B cell (primary cell): Measurements from ENCODE around the gene AANAT. TPM values are rescaled to one million over a fixed set of nuclear protein-coding genes. Genes with fewer than 3 reads are reported as not detected.

Experiments used
- ATAC-seq: fragments of 200-7000 bp; cut with Tn5 transposase; one replicate; pipeline ENCODE4 v1.10.0; 2021; ENCODE audit warnings: low read depth, mild to moderate bottlenecking, moderate number of reproducible peaks, moderate library complexity
- CTCF ChIA-PET: fragments of 350-600 bp; sonication (Branson Sonifier 250); formaldehyde crosslinking; loops from one replicate; lab custom pipeline; 2021; ENCODE audit warnings: antibody characterized with exemption, inconsistent platforms; lab: Charles Lee
- POLR2A ChIA-PET: fragments of 350-600 bp; sonication (Branson Sonifier 250); formaldehyde crosslinking; loops from one replicate; lab custom pipeline; 2021; ENCODE audit warnings: antibody characterized with exemption; lab: Charles Lee
- DNase-seq: peaks from one replicate; pipeline ENCODE4 v3.0.0; 2013
- H2AFZ ChIP-seq: 2 replicates; pipeline ENCODE4 v1.6.1; 2012; ENCODE audit warnings: mild to moderate bottlenecking, low read depth, low read length; ENCODE audit not compliant: insufficient read depth, poor library complexity, severe bottlenecking
- H3K27ac ChIP-seq, 2 donors: 1 replicate in 1 of 2; 2 replicates in 1 of 2; pipeline ENCODE4 v1.5.1; 2012 to 2013; ENCODE audit warnings: low read length in 2 of 2, mild to moderate bottlenecking in 2 of 2, moderate library complexity in 1 of 2
- H3K27me3 ChIP-seq, 4 experiments: fragments of 200-600 bp in 1 of 4; sonication (generic) in 1 of 4; replicated peaks in 1 of 4; 1 replicate in 2 of 4; 2 replicates in 2 of 4; pipeline versions ENCODE4 v1.6.1 to v1.7.0; 2013 to 2016; ENCODE audit warnings: low read length in 3 of 4, mild to moderate bottlenecking in 2 of 4, mixed read lengths in 1 of 4, moderate library complexity in 1 of 4; ENCODE audit not compliant: insufficient read depth in 4 of 4, control insufficient read depth in 3 of 4; ENCODE audit errors: control extremely low read depth in 1 of 4
- H3K36me3 ChIP-seq, 2 experiments: replicated peaks in 1 of 2; 1 replicate in 1 of 2; 2 replicates in 1 of 2; pipeline versions ENCODE4 v1.6.1 to v1.7.1; 2013; ENCODE audit warnings: low read length in 1 of 2; ENCODE audit not compliant: insufficient read depth in 2 of 2, control insufficient read depth in 1 of 2; ENCODE audit errors: control extremely low read depth in 1 of 2, extremely low read depth in 1 of 2
- H3K4me1 ChIP-seq, 2 donors: fragments of 200-600 bp in 1 of 2; sonication (generic) in 1 of 2; 1 replicate in 1 of 2; 2 replicates in 1 of 2; pipeline versions ENCODE4 v1.5.1 to v1.6.1; 2013 to 2017; ENCODE audit warnings: low read length in 2 of 2; ENCODE audit not compliant: control insufficient read depth in 2 of 2, insufficient read depth in 2 of 2
- H3K4me2 ChIP-seq: replicated peaks from 2 replicates; pipeline ENCODE3; 2012; ENCODE audit warnings: mild to moderate bottlenecking, low read depth, low read length; ENCODE audit not compliant: poor library complexity, severe bottlenecking
- H3K4me3 ChIP-seq, 5 experiments: fragments of 200-600 bp in 1 of 5; sonication (generic) in 1 of 5; 1 replicate in 3 of 5; 2 replicates in 2 of 5; pipeline versions ENCODE4 v1.5.1 to v1.7.0; 2011 to 2016; ENCODE audit warnings: low read length in 4 of 5, mild to moderate bottlenecking in 4 of 5, low read depth in 2 of 5, control low read depth in 1 of 5, moderate library complexity in 1 of 5; ENCODE audit not compliant: insufficient read depth in 1 of 5; ENCODE audit errors: control extremely low read depth in 1 of 5, extremely low read depth in 1 of 5
- H3K79me2 ChIP-seq: fragments of 200-600 bp; sonication (generic); one replicate; pipeline ENCODE4 v1.6.0; 2016; ENCODE audit warnings: low read length; ENCODE audit not compliant: control insufficient read depth, insufficient read depth
- H3K9ac ChIP-seq: fragments of 200-600 bp; sonication (generic); 2 replicates; pipeline ENCODE4 v1.6.1; 2017; ENCODE audit warnings: mild to moderate bottlenecking, low read length, moderate library complexity
- H3K9me3 ChIP-seq, 3 donors: one replicate each; pipeline versions ENCODE4 v1.6.1 to v1.7.1; 2013; ENCODE audit warnings: low read length in 2 of 3; ENCODE audit not compliant: control insufficient read depth in 2 of 3, insufficient read depth in 1 of 3; ENCODE audit errors: control extremely low read depth in 1 of 3
- H4K20me1 ChIP-seq: 2 replicates; pipeline ENCODE4 v1.6.0; 2012; ENCODE audit warnings: mild to moderate bottlenecking, low read length; ENCODE audit not compliant: insufficient read depth, control insufficient read depth, poor library complexity, severe bottlenecking
- H3K27ac Mint-ChIP-seq: one replicate; pipeline ENCODE4 v1.8.0; 2021; ENCODE audit warnings: mixed read lengths
- H3K27me3 Mint-ChIP-seq: one replicate; pipeline ENCODE4 v1.8.0; 2021; ENCODE audit warnings: mixed read lengths
- H3K4me1 Mint-ChIP-seq: one replicate; pipeline ENCODE4 v1.8.0; 2021; ENCODE audit warnings: mixed read lengths
- H3K4me3 Mint-ChIP-seq: one replicate; pipeline ENCODE4 v1.8.0; 2021; ENCODE audit warnings: mixed read lengths
- H3K9me3 Mint-ChIP-seq: one replicate; pipeline ENCODE4 v1.8.0; 2022; ENCODE audit warnings: mixed read lengths; ENCODE audit not compliant: insufficient read depth
- EZH2 ChIP-seq: IDR thresholded peaks from 2 replicates; pipeline ENCODE4 v1.6.1; 2012; ENCODE audit warnings: borderline replicate concordance, low read depth, mild to moderate bottlenecking, moderate library complexity, low read length; ENCODE audit not compliant: insufficient read depth, poor library complexity, severe bottlenecking
- WGBS: methylation state at CpG from one replicate; pipeline ENCODE4 v1.1.5; 2013; ENCODE audit warnings: missing lambda C conversion rate; ENCODE audit not compliant: insufficient coverage; 5-methylcytosine and 5-hydroxymethylcytosine counted together
- intact Hi-C: fragments of 100-400 bp; cut with micrococcal nuclease; formaldehyde crosslinking; loops from one replicate; pipeline ENCODE4 v1.10.0; 2022
- polyA plus RNA-seq: library from polyadenylated mRNA; depleted of rRNA; stranded (reverse); fragments of >200 nt; gene quantifications from 2 replicates; pipeline ENCODE4 v1.2.3, GENCODE V29; 2012
- total RNA-seq, 2 donors: library from RNA; stranded (reverse); fragments of 120-200 nt in 1 of 2; gene quantifications; 1 replicate in 1 of 2; 2 replicates in 1 of 2; pipeline versions ENCODE4 v1.2.3 to v1.2.4, GENCODE V29; 2013 to 2022
- TF ChIP-seq, protein P1 (sequence below): fragments of 200-600 bp; IDR thresholded peaks from one replicate; pipeline ENCODE4 v1.8.0; 2022; ENCODE audit warnings: antibody characterized with exemption, mild to moderate bottlenecking

Gene AANAT
- total and polyA plus RNA-seq, 2 donors (not counting 1 experiment from before 2014, with no cell fraction given), result 0.42 to 0.94 TPM

DNA sequence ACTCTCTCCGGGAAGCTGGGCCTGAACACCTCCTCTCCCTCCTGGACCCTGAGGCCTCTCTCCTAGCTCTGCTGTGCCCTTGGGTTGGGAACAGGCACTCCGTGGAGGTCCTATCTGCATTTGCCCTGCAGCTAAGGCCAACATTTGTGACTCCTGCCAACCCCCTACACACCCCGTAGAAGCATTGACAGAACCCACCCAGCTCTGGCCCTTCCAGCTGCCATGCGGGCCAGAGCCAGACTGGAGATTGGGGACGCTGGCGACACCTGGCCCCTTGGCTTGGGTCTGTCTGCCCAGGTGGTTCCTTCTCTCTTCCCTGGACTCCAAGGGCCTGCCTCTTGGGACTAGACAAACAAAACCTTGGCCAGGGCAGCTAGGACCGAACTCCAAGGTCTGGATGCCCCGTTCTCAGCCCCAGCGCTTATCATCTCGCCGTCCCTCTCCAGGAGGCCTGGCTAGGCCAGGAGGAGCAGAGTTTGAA lies 34.5 kb downstream of the AANAT start:
- POLR2A ChIA-PET, result interaction anchor here (0.6 to 22.8 kb wide), 11 partner anchors 19 to 200 kb away, joined by 3 to 478 read pairs (median 4); partner anchors contain the start of genes AANAT and UBE2O
- TF ChIP-seq, protein P1, sequence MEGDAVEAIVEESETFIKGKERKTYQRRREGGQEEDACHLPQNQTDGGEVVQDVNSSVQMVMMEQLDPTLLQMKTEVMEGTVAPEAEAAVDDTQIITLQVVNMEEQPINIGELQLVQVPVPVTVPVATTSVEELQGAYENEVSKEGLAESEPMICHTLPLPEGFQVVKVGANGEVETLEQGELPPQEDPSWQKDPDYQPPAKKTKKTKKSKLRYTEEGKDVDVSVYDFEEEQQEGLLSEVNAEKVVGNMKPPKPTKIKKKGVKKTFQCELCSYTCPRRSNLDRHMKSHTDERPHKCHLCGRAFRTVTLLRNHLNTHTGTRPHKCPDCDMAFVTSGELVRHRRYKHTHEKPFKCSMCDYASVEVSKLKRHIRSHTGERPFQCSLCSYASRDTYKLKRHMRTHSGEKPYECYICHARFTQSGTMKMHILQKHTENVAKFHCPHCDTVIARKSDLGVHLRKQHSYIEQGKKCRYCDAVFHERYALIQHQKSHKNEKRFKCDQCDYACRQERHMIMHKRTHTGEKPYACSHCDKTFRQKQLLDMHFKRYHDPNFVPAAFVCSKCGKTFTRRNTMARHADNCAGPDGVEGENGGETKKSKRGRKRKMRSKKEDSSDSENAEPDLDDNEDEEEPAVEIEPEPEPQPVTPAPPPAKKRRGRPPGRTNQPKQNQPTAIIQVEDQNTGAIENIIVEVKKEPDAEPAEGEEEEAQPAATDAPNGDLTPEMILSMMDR, result no peak
- no peak for TF ChIP-seq EZH2
- CTCF ChIA-PET, result interaction anchor here (0.6 to 20.8 kb wide), 21 partner anchors 9 to 1880 kb away, joined by 3 to 442 read pairs (median 5); partner anchors contain the start of gene AANAT
- peak overlapping the region; percentile 82 for H2AFZ ChIP-seq
- peak overlapping the region; percentile 86 for H3K9ac ChIP-seq
- no peaks in the 10 kb centered on the region for H3K9me3 ChIP-seq
- peaks cover 33 to 61% of the 10 kb centered on the region in 2 donors for H3K4me1 ChIP-seq
- H3K79me2 ChIP-seq, result peaks cover 73% of the 10 kb centered on the region
- H3K36me3 ChIP-seq, result peaks cover 0 to 28% of the 10 kb centered on the region in 2 experiments
- no peaks in the 10 kb centered on the region for H3K27me3 ChIP-seq
- Mint-ChIP-seq H3K9me3 (no peaks in the 10 kb centered on the region), H3K4me3 (peak overlapping the region; percentile 97), H3K4me1 (peaks cover 55% of the 10 kb centered on the region), H3K27ac (peak overlapping the region; percentile 99), H3K27me3 (no peaks in the 10 kb centered on the region)
- ATAC-seq, result no peak
- 90% methylated on average over 11 of the region's 11 CpGs for WGBS
- intact Hi-C loops, result loop anchor here (1.0 kb wide), 4 partner anchors 9 to 148 kb away; partner anchors contain the start of gene UBE2O
- H4K20me1 ChIP-seq, result peaks cover 19% of the 10 kb centered on the region
- H3K4me2 ChIP-seq, result peak overlapping the region; percentile 82
- H3K4me3 ChIP-seq, result peak overlapping the region in 3 of 5 experiments; percentile 30 to 97 (median 79)
- H3K27ac ChIP-seq, result peak overlapping the region; percentile 75 to 94
- DNase-seq, result no peak
